Naive thymus-derived CD4-positive, alpha-beta T cell (primary cell): ENCODE data around the gene DPP6. TPM values are rescaled to one million over a fixed set of nuclear protein-coding genes. Genes with fewer than 3 reads are reported as not detected.

Experiments
- ATAC-seq: fragments of 150-1000 bp; cut with Tn5 transposase; 2 replicates; pipeline ENCODE4 v1.10.0; 2021; ENCODE audit warnings: mild to moderate bottlenecking, moderate library complexity
- CTCF ChIA-PET: fragments of 350-600 bp; sonication (Branson Sonifier 250); formaldehyde crosslinking; loops from one replicate; lab custom pipeline; 2021; ENCODE audit warnings: antibody characterized with exemption; lab: Charles Lee
- POLR2A ChIA-PET: fragments of 350-600 bp; sonication (Branson Sonifier 250); formaldehyde crosslinking; loops from one replicate; lab custom pipeline; 2021; ENCODE audit warnings: antibody characterized with exemption, inconsistent platforms; lab: Charles Lee
- DNase-seq, 9 donors: peaks; one replicate each; pipeline versions ENCODE4 v3.0.0 to v3.0.0-alpha.2; 2020 to 2022; ENCODE audit warnings: mixed read lengths in 1 of 9
- H3K27ac ChIP-seq: one replicate; pipeline ENCODE4 v1.7.0; 2013; ENCODE audit warnings: mild to moderate bottlenecking, low read depth, low read length, moderate library complexity
- H3K27me3 ChIP-seq, 2 donors: one replicate each; pipeline ENCODE4 v1.7.0; 2013; ENCODE audit warnings: low read length in 2 of 2, mild to moderate bottlenecking in 2 of 2, moderate library complexity in 2 of 2; ENCODE audit not compliant: control insufficient read depth in 2 of 2, insufficient read depth in 2 of 2
- H3K36me3 ChIP-seq, 3 experiments: 1 replicate in 2 of 3; 2 replicates in 1 of 3; pipeline ENCODE4 v1.7.0; 2013; ENCODE audit warnings: low read length in 3 of 3, mild to moderate bottlenecking in 3 of 3, moderate library complexity in 1 of 3; ENCODE audit not compliant: insufficient read depth in 3 of 3, control insufficient read depth in 2 of 3
- H3K4me1 ChIP-seq, 2 donors: one replicate each; pipeline ENCODE4 v1.7.0; 2013; ENCODE audit warnings: low read length in 2 of 2, mild to moderate bottlenecking in 2 of 2, moderate library complexity in 1 of 2; ENCODE audit not compliant: control insufficient read depth in 2 of 2, insufficient read depth in 2 of 2
- H3K4me3 ChIP-seq: 2 replicates; pipeline ENCODE4 v1.7.0; 2013; ENCODE audit warnings: mild to moderate bottlenecking, low read length
- H3K9me3 ChIP-seq, 3 experiments: 1 replicate in 2 of 3; 2 replicates in 1 of 3; pipeline ENCODE4 v1.7.0; 2013; ENCODE audit warnings: low read length in 3 of 3; ENCODE audit not compliant: control insufficient read depth in 2 of 3
- H3K27ac Mint-ChIP-seq, 9 donors: one replicate each; pipeline ENCODE4 v1.8.0; 2020 to 2022; ENCODE audit warnings: mixed read lengths in 9 of 9, mild to moderate bottlenecking in 8 of 9, moderate library complexity in 5 of 9, inconsistent platforms in 2 of 9
- H3K27me3 Mint-ChIP-seq, 5 donors: one replicate each; pipeline ENCODE4 v1.8.0; 2021 to 2022; ENCODE audit warnings: mixed read lengths in 5 of 5, mild to moderate bottlenecking in 1 of 5
- H3K36me3 Mint-ChIP-seq, 5 donors: one replicate each; pipeline ENCODE4 v1.8.0; 2020 to 2022; ENCODE audit warnings: mixed read lengths in 5 of 5, mild to moderate bottlenecking in 3 of 5, inconsistent platforms in 1 of 5
- H3K4me1 Mint-ChIP-seq, 7 donors: one replicate each; pipeline ENCODE4 v1.8.0; 2020 to 2022; ENCODE audit warnings: mixed read lengths in 7 of 7, mild to moderate bottlenecking in 3 of 7, inconsistent platforms in 1 of 7
- H3K4me3 Mint-ChIP-seq, 10 donors: one replicate each; pipeline ENCODE4 v1.8.0; 2020 to 2022; ENCODE audit warnings: mild to moderate bottlenecking in 10 of 10, mixed read lengths in 10 of 10, moderate library complexity in 6 of 10, inconsistent platforms in 2 of 10
- H3K9me3 Mint-ChIP-seq, 11 donors: one replicate each; pipeline ENCODE4 v1.8.0; 2020 to 2022; ENCODE audit warnings: mixed read lengths in 11 of 11, mild to moderate bottlenecking in 4 of 11, inconsistent platforms in 1 of 11, moderate library complexity in 1 of 11
- intact Hi-C, 2 donors: fragments of 100-400 bp; cut with micrococcal nuclease; formaldehyde crosslinking; loops; one replicate each; pipeline ENCODE4 v1.15.1; 2023
- polyA plus RNA-seq, 2 donors: library from polyadenylated mRNA; unstranded; fragments of 300-500 nt; fragmentation: Illumina TruSeq; gene quantifications; one replicate each; pipeline ENCODE4 v1.2.3, GENCODE V29; 2021
- total RNA-seq, 6 experiments: library from RNA in 5 of 6; stranded (reverse) in 5 of 6; gene quantifications; 1 replicate in 5 of 6; 2 replicates in 1 of 6; pipeline ENCODE4 v1.2.3 and lab custom pipeline; 2021 to 2026

The DPP6 gene
- total and polyA plus RNA-seq, 7 experiments from 2014 or later: not detected

DNA sequence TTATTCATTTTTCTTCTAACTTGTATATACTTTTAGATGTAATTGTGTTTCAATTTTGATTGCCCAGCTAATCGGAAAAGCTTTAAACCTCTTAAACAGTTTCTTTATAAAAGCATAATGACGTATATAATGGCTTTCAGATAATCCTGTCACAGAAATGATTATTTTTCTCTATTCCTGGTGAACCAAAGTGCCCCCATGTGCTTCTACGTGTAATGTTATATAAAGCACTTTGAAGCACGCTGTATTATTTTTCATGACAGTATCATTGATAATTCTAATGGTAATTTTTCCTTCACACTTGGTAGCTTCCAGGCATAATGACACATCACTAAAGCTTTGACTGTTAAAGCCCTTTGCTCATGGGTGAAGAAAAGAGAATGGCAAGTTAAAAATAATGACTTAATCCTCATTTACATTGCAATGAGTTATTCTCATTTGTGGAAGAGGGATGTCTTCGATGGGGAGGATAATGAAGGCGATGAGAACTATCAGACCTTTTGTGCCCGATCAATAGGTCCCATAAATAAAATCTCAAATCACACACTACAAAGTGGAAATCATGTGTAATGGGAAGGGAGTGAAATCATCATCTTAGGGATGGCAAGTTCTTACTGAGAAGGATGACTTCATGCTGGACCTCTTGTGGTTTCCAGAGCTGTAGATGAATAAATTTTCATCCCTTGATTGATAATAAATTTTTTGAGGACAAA, 460.1 kb downstream of the DPP6 start:
- intact Hi-C loops: no loop called here
- Mint-ChIP-seq H3K27ac (no peak overlapping the region), H3K36me3 (peaks cover 0 to 3% (median 0%) of the 10 kb centered on the region in 5 donors), H3K9me3 (peaks cover 0 to 15% (median 3%) of the 10 kb centered on the region in 11 donors), H3K4me1 (no peaks in the 10 kb centered on the region), H3K27me3 (peaks cover 0 to 5% (median 0%) of the 10 kb centered on the region in 5 donors), H3K4me3 (no peak overlapping the region)
- Histone ChIP-seq H3K27ac (no peak overlapping the region), H3K4me1 (no peaks in the 10 kb centered on the region), H3K27me3 (no peaks in the 10 kb centered on the region), H3K36me3 (no peaks in the 10 kb centered on the region), H3K4me3 (no peak overlapping the region), H3K9me3 (no peaks in the 10 kb centered on the region)
- ChIA-PET CTCF (interaction anchor here (0.8 kb wide), 1 partner anchor 8 kb away, joined by 3 read pairs; no protein-coding TSS in a partner anchor), POLR2A (no interaction called here)
- DNase-seq: no peak
- ATAC-seq: no peak

DNA sequence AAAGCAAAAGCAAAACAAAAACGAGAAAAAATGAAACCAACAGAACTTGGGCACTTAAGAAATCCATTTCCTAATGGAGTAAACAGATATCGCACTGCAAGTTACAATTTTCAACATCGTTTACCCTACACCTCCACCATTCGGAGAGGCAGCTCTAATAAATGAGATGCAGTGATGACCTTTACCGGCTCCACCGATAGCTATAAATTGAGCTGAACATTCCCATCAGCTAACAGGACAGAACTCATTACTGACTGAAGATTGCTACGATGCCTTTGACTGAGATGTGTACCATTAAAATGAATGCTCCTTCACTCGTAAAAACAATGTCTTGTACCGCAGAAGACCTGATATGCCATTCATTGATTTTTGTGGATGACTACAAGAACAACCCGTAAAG, 465.6 kb downstream of the DPP6 start:
- no peaks in the 10 kb centered on the region for H3K27me3 ChIP-seq
- ATAC-seq: no peak

GRCh38 chr7:154519229-154519628, 467.0 kb downstream of the DPP6 start:
- H3K9me3 ChIP-seq: no peaks in the 10 kb centered on the region
- intact Hi-C loops: no loop called here
- H3K4me1 Mint-ChIP-seq: no peaks in the 10 kb centered on the region
- H3K27me3 ChIP-seq: no peaks in the 10 kb centered on the region
- H3K4me3 ChIP-seq: no peak overlapping the region
- peaks cover 0 to 3% (median 0%) of the 10 kb centered on the region in 5 donors for H3K36me3 Mint-ChIP-seq
- no peak overlapping the region for H3K27ac Mint-ChIP-seq
- DNase-seq: no peak
- no peak for ATAC-seq
- POLR2A ChIA-PET: no interaction called here
- H3K4me3 Mint-ChIP-seq: no peak overlapping the region
- H3K27ac ChIP-seq: no peak overlapping the region
- H3K36me3 ChIP-seq: no peaks in the 10 kb centered on the region
- CTCF ChIA-PET: no interaction called here
- no peaks in the 10 kb centered on the region for H3K27me3 Mint-ChIP-seq
- H3K9me3 Mint-ChIP-seq: peaks cover 0 to 20% (median 5%) of the 10 kb centered on the region in 11 donors
- no peaks in the 10 kb centered on the region for H3K4me1 ChIP-seq

More for the DNA sequence above, 465.6 kb downstream of the DPP6 start:
- H3K4me1 Mint-ChIP-seq: no peaks in the 10 kb centered on the region
- no peak overlapping the region for H3K4me3 Mint-ChIP-seq
- Histone ChIP-seq H3K4me1 (no peaks in the 10 kb centered on the region), H3K36me3 (no peaks in the 10 kb centered on the region), H3K9me3 (no peaks in the 10 kb centered on the region), H3K4me3 (no peak overlapping the region), H3K27ac (no peak overlapping the region)
- intact Hi-C loops: no loop called here
- H3K27me3 Mint-ChIP-seq: no peaks in the 10 kb centered on the region
- H3K27ac Mint-ChIP-seq: no peak overlapping the region
- H3K9me3 Mint-ChIP-seq: peaks cover 0 to 18% (median 3%) of the 10 kb centered on the region in 11 donors
- ChIA-PET POLR2A (no interaction called here), CTCF (no interaction called here)
- DNase-seq: no peak
- H3K36me3 Mint-ChIP-seq: peaks cover 0 to 3% (median 0%) of the 10 kb centered on the region in 5 donors

GRCh38 chr7:154530136-154530535, 477.9 kb downstream of the DPP6 start:
- Histone ChIP-seq H3K4me3 (no peak overlapping the region), H3K4me1 (no peaks in the 10 kb centered on the region), H3K36me3 (no peaks in the 10 kb centered on the region), H3K27ac (no peak overlapping the region), H3K9me3 (no peaks in the 10 kb centered on the region), H3K27me3 (no peaks in the 10 kb centered on the region)
- Mint-ChIP-seq H3K27me3 (peaks cover 0 to 12% (median 0%) of the 10 kb centered on the region in 5 donors), H3K4me1 (no peaks in the 10 kb centered on the region), H3K36me3 (peaks cover 0 to 6% (median 0%) of the 10 kb centered on the region in 5 donors), H3K27ac (no peak overlapping the region), H3K9me3 (peaks cover 0 to 26% (median 10%) of the 10 kb centered on the region in 11 donors), H3K4me3 (no peak overlapping the region)
- DNase-seq (no peak), ATAC-seq (no peak)
- CTCF ChIA-PET: no interaction called here
- POLR2A ChIA-PET: no interaction called here
- intact Hi-C loops: no loop called here

GRCh38 chr7:154532771-154533170, 480.6 kb downstream of the DPP6 start:
- H3K9me3 Mint-ChIP-seq: peaks cover 0 to 21% (median 10%) of the 10 kb centered on the region in 11 donors
- no peaks in the 10 kb centered on the region for H3K9me3 ChIP-seq
- peaks cover 0 to 6% (median 0%) of the 10 kb centered on the region in 5 donors for H3K36me3 Mint-ChIP-seq
- CTCF ChIA-PET: no interaction called here
- ATAC-seq: no peak
- no peak overlapping the region for H3K4me3 ChIP-seq
- H3K4me1 ChIP-seq: no peaks in the 10 kb centered on the region
- no peaks in the 10 kb centered on the region for H3K4me1 Mint-ChIP-seq
- POLR2A ChIA-PET: no interaction called here
- no peaks in the 10 kb centered on the region for H3K27me3 ChIP-seq
- H3K36me3 ChIP-seq: no peaks in the 10 kb centered on the region
- H3K27ac ChIP-seq: no peak overlapping the region
- H3K27ac Mint-ChIP-seq: no peak overlapping the region
- no peak for DNase-seq
- no peak overlapping the region for H3K4me3 Mint-ChIP-seq
- intact Hi-C loops: no loop called here
- H3K27me3 Mint-ChIP-seq: peaks cover 0 to 6% (median 0%) of the 10 kb centered on the region in 5 donors

DNA sequence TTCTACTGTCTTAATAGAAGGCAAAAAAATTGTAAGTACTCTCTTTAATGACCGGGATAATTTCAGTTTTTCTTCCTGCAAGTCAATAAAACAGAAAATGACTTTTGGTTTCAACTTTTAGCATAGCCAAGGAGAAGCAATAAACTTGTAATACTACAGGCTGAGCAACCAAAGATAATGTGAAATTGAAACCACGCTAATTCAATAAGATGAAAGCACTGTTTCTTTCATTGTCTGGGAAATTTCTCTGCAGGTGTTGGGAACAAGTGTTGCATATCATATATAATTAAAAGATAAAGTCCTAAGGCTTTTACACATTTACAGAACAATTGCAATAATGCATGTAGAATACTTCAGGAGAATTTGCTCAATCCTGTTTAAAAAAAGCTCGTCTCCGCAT, 488.4 kb downstream of the DPP6 start:
- H3K36me3 ChIP-seq: no peaks in the 10 kb centered on the region
- no peaks in the 10 kb centered on the region for H3K36me3 Mint-ChIP-seq
- H3K4me3 ChIP-seq: no peak overlapping the region
- H3K9me3 Mint-ChIP-seq: peaks cover 0 to 5% (median 3%) of the 10 kb centered on the region in 11 donors
- H3K9me3 ChIP-seq: no peaks in the 10 kb centered on the region
- no peaks in the 10 kb centered on the region for H3K4me1 ChIP-seq
- DNase-seq (no peak), ATAC-seq (no peak)
- H3K4me1 Mint-ChIP-seq: peaks cover 0 to 5% (median 0%) of the 10 kb centered on the region in 7 donors
- H3K27ac ChIP-seq: no peak overlapping the region
- peaks cover 0 to 4% (median 0%) of the 10 kb centered on the region in 5 donors for H3K27me3 Mint-ChIP-seq
- POLR2A ChIA-PET: no interaction called here
- peaks cover 0 to 1% of the 10 kb centered on the region in 2 donors for H3K27me3 ChIP-seq
- intact Hi-C loops: no loop called here
- no peak overlapping the region for H3K4me3 Mint-ChIP-seq
- no peak overlapping the region for H3K27ac Mint-ChIP-seq
- CTCF ChIA-PET: no interaction called here

GRCh38 chr7:154541606-154542005, 489.4 kb downstream of the DPP6 start:
- POLR2A ChIA-PET: no interaction called here
- Mint-ChIP-seq H3K4me3 (no peak overlapping the region), H3K27me3 (peaks cover 0 to 4% (median 0%) of the 10 kb centered on the region in 5 donors), H3K4me1 (peaks cover 0 to 5% (median 0%) of the 10 kb centered on the region in 7 donors), H3K9me3 (peaks cover 0 to 5% (median 2%) of the 10 kb centered on the region in 11 donors), H3K27ac (no peak overlapping the region), H3K36me3 (no peaks in the 10 kb centered on the region)
- DNase-seq: no peak
- Histone ChIP-seq H3K4me1 (no peaks in the 10 kb centered on the region), H3K9me3 (no peaks in the 10 kb centered on the region), H3K27ac (no peak overlapping the region), H3K4me3 (no peak overlapping the region), H3K27me3 (peaks cover 0 to 3% of the 10 kb centered on the region in 2 donors), H3K36me3 (no peaks in the 10 kb centered on the region)
- intact Hi-C loops: no loop called here
- CTCF ChIA-PET: no interaction called here
- no peak for ATAC-seq
